ENCODE results near the gene HIGD2B.
A peak's percentile ranks its signal among the peaks of the same experiment; 100 is the strongest.
"Not testable (repeated sequence)": the region's sequence is repeated elsewhere in the genome, so short reads cannot be mapped to it uniquely, and the experiment has no call there.

HIGD2B gene, protein sequence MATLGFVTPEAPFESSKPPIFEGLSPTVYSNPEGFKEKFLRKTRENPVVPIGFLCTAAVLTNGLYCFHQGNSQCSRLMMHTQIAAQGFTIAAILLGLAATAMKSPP

DNA sequence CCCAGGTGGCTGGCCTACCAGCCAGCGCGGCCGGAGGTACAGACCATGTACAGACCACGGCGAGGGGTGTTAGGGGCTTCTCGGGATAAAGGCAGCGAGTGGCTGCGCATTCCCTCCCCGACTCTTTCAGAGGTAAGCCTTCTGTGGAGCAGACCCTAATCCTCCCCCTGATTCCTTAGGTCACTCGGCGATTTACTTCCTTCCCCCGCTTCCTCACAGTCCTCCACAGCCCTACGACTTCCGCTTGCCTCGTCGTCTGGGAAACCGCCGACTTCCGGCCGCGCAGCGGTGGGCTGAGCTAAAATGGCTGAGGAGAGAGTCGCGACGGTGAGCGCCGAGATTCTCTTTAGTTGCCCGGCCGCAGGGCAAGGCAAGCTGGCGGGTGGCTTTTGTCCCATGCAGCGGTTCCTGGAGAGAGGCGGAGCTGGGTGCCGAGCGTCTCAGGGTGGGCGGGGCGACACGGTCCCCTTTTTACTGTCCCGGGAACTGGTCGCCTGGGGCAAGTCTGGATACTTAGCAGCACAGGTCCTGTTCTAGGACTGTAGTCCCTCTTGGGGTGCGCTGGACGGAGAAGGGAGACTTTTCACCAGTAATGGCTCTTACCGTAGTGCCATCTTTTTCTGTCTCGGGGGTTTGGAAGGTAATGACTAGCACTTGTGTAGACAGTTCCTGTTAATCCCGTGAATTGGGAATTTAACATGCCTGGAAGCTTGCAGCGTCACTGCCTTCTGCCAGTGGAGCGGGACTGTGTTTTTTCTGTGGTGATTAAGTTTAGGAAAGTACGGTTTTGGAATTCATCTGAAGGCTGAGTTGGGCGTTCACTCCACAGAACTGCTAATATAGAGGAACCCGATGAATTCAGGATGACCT lies at the start of gene HIGD2B, which contains the start of gene BBS4:
HIGD2B (minus strand) TSS at position 258 of the 870 bp plus-strand sequence. CDS start 9,808 bp downstream, outside the sequence.
BBS4 (plus strand) TSS at position 283 of the 870 bp plus-strand sequence; CDS start at position 304, 21 bp downstream.
- DNase-seq, result no peak

DNA sequence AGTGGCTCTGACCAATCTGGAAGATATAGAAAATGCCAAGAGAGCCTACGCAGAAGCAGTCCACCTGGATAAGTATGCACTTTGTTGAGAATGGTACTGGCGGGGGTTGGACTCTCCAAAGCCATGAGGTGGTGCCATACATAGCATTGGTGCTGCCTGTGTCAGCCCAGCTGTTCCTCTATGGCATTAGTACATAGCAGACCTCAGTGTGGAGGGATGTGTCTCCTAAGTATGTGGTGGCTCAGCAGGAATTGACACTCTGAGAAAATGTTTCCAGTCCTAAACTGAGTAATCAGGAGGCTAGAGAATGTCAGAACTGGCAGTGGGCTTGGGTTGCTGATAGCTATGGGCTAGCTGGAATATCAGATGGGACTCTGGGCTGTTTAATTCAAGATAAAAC lies 49.1 kb upstream of the HIGD2B start:
- DNase-seq, result no peak

DNA sequence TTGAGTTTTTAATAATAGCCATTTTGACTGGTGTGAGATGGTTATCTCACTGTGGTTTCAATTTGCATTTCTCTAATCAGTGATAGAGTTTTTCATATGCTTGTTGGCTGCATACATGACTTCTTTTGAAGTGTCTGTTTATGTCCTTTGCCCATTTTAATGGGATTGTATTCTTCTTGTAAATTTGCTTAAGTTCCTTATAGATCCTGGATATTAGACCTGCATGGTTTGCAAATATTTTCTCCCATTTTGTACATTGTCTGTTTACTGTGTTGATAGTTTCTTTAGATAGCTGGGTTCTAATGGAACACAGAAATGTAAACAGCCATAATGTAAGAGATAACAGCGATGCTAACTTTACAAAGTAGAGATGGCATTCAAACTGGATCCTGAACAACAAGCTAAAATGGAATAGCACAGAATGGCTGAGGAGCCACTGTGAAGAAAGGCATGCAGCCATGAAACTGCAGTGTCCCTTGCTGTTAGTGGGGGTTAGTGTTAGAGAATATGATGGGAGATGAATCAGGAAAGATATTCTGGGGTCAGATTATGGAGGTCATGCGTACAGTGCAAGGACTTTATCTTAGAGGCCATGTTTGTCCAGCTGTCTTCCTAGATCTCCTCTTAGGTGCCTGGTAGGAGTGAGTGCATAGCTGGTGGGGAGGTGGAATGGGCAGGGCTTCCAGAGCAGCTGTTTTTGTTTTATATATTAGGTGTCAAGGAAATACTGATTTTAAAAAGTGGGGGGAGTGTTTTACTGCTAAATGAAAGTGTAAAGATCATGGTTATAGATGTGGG lies 48.2 kb upstream of the HIGD2B start:
- no peak for DNase-seq

DNA sequence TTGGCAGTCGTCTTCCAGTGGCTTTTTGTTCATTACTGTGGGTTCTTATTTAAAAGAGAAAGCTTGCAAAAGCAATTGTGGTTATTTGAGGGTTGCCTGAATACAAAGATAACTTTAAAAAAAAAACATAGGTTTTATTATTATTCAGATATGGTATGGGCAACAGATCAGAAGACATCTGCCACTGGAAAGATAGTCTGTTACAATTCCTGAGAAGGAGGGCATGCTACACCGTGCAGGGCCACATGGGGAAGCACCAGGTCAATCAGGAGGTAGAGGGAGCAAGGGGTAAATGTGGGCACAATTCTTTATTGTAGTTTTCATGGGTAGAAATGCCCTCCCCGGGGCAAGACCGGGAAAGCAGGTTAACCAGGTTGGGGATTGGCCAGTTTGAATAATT lies 46.5 kb upstream of the HIGD2B start:
- DNase-seq, result no peak

DNA sequence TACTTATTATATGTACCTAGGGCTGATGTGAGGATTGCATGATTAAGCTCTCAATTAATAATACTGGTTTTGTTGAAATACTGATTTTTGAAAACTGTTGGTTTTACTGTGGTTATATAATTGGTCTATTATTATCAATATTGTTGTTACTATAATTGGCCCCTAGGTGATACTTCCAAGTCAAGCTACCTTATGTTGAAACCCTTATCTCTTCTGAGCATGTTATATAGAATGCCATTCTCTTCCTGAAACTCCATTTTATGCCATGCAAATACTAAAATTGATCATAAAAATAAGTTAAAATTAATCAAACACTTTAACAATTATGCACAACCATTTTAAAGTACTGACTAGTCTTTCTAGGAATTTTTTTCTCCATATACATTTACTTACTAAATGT lies 46.1 kb upstream of the HIGD2B start:
- no peak for DNase-seq

DNA sequence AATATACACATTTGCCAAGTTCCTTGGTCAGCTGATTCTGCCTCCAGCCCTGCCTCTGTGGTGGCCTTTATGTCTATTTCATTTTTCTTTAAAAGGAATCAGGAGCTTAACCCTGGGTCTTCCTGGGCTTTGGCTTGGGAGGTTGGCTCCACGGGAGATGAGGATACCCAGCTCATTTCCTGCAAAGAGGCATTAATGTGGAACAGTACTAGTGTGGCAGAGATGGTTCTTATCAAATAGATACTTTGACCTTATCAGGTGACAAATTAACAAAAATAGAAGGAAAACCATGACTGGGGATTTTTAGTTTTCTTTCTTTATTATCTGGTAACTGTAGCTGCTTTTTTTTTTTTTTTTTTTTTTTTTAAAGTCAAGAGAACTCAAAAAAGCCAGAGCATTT lies 42.8 kb upstream of the HIGD2B start:
- no peak for DNase-seq

DNA sequence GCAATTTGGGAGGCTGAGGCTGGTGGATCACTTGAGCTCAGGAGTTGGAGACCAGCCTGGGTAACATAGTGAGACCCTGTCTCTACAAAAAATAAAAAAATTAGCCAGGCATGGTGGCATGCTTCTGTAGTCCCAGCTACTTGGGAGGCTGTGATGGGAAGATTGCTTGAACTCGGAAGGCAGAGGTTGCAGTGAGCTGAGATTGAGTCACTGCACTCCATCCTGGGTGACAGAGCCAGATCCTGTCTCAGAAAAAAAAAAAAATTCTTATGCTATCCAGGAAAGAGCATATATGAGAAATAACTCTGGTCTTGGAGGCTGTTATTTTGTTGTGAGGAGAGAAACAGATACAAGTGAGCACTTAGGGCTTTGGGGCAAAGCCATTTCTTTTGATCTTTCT lies 42.3 kb upstream of the HIGD2B start:
- not testable (repeated sequence) for DNase-seq

DNA sequence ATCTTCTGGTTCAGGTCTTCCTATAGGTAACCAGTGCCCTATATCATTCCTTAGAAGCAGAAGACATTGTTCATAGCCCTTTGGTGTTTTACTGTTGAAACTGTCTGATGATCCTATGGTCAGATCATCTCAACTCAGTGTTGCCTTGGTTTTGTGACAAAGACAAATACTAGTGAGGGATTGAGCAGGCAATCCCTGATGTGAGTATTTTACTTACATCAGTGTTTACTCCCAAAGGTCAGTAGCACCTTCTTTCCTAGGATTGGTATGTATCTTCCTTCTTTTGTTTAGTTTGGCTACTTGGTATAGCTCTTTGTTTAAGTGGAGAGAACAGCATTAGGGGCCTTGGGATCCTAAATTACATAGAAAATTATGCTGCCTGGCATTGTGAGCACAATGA lies 41.2 kb upstream of the HIGD2B start:
- no peak for DNase-seq

DNA sequence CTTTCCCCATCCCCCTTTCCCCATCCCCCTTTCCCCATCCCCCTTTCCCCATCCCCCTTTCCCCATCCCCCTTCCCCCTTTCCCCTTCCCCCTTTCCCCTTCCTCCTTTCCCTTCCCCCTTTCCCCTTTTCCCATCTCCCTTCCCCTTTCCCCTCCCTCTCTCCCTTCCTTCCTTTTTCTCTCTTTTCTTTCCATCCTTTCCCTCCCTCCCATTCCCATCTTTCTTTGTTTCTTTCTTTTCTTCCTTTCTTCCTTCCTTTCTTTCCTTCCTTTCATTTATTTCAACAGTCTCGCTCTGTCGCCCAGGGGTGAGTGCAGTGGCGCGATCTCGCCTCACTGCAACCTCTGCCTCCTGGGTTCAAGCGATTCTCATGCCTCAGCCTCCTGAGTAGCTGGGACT lies 39.9 kb upstream of the HIGD2B start:
- not testable (repeated sequence) for DNase-seq

DNA sequence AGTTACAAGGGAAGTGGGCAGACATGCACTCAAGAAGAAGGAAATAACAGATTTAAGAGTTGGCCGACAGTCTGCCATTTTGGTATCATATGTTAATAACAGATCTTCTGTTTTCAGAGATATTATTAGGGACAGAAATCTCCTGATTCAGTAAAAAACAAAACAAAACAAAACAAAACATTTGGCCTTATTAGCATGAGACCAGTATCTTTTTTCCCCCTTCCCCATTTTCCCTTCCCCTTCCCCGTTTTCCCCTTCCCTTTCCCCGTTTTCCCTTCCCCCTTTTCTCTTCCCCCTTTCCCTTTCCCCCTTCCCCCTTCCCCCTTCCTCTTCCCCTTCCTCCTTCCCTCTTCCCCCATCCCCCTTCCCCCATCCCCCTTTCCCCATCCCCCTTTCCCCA lies 39.5 kb upstream of the HIGD2B start:
- DNase-seq, result no peak

DNA sequence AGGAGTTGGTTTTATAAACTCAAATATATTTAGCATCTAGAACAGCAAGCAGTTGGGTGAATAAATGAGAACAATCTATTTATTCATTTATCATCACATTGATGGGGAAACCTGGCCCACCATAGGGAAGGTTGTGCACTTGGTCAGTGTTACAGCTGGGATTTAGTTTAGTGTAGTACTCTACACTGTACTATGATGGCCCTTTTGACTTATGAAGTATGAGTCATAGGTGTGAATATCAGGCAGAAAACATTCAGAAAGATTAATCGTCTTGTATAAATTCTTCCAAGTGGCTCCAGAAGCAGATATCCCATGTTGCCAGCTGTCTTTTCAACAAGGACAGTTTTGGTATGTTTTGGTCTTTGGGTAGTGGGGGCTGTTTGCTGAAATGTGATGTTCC lies 38.0 kb upstream of the HIGD2B start:
- DNase-seq, result no peak

DNA sequence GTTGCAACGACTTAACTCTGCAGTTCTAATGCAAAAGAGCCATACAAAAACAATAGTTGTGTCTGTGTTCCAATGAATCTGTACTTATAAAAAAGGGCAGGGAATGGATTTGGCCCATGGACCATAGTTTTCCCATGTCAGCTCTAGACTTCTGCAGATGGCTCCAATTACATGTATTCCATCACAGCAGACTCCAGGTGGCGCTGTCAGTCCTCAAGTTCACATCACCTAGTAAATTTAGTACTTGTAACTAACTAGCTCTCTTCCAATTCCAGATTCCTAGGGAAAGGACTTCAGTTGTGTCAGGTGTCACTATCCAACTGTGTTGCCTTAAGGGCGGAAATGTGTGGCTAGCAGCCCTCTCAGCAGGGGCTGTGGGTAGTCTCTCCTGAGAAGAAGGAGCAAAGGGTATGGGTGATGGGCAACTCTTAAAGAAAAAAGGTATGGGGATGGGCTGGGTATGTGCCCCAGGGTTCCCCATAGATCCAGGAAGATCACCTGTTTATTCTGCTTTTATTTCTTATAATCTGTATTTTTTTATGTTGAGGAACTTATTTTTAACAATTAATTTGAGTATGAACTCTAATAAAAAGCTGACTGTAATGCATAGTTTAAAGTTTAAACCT lies 36.2 kb upstream of the HIGD2B start:
- DNase-seq, result peak in 1 of 2 experiments; percentile 8

DNA sequence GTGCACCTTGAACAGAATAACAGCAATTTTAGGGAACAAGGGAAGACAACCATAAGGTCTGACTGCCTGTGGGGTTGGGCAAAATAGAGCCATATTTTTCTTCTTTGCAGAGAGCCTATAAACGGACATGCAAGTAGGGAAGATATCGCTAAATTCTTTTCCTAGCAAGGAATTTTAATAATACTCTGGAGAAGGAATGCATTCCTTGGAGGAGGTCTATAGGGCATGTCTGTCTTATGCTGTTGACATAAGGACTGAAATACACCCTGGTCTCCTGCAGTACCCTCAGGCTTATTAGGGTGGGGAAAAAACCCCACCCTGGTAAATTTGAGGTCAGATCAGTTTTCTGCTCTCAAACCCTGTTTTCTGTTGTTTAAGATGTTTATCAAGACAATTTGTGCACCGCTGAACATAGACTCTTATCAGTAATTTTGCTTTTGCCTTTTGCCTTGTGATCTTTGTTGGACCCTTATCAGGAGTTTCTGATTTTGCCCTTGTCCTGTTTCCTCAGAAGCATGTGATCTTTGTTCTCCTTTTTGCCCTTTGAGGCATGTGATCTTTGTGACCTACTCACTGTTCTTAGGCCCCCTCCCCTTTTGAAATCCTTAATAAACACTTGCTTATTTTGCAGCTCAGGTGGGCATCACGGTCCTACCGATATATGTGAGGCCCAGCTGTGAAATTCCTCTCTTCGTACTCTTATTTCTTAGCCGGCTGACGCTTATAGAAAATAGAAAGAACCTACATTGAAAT lies 22.7 kb upstream of the HIGD2B start:
- DNase-seq, result not testable (repeated sequence)

DNA sequence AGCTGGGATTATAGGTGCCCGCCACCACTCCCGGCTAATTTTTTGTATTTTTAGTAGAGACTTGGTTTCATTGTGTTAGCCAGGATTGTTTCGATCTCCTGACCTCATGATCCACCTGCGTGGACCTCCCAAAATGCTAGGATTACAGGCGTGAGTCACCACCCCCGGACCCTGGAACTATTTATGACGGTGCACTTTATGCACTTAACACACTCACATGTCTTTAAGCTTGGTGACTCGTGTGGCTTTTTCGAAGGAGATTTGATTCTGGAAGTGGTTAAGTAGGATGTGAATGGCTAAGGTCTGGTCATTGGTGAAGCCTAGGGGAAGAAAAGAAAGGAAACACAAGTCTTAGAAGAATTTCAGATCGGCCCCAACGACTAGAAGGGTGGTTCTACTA lies 20.3 kb upstream of the HIGD2B start:
- no peak for DNase-seq

DNA sequence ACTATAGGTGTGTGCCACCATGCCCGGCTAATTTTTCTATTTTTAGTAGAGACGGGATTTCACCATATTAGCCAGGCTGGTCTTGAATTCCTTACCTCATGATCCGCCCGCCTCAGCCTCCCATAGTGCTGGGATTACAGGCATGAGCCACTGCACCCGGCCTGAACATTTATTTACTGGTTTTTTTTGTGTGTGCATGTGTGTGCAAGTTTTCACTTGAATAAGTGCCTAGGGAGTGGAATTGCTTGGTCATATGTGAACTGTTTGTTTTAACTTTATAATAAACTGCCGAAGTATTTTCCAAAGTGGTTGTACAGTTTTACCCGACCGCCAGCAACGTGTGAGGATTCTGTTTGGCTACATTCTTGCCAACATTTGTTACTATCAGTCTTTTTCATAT lies 14.1 kb upstream of the HIGD2B start:
- DNase-seq, result no peak

DNA sequence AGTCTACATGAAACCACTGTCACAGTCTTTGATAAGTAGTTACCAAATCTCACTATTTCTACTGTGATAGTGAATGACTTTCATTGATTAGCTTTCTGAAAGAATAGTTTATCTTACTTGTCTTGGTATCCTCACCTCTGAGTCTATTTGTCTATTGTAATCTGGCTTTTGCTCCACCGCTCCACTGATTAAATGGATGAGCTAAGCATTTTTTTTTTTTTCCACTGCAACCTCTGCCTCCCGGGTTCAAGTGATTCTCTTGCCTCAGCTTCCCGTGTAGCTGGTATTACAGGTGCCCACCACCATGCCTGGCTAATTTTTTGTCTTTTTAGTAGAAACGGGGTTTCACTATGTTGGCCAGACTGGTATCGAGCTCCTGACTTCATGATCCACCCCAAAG lies 13.0 kb upstream of the HIGD2B start:
- DNase-seq, result no peak

DNA sequence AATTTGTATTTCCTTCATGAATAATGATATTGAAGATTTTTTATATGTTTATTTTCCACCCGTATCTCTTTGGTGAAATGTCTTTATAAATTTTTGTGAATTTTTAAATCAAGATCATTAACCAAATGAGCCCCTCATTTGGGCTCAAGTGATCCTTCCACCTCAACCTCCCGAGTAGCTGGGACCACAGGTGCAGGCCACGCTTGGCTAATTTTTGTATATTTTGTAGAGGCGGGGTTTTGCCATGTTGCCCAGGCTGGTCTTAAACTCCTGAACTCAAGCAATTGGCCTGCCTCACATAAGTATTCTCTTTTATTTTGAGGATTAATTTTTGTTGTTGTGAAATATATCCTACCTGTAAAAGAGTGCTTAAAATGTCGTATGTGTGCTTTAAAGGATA lies 5.0 kb upstream of the HIGD2B start:
- no peak for DNase-seq

DNA sequence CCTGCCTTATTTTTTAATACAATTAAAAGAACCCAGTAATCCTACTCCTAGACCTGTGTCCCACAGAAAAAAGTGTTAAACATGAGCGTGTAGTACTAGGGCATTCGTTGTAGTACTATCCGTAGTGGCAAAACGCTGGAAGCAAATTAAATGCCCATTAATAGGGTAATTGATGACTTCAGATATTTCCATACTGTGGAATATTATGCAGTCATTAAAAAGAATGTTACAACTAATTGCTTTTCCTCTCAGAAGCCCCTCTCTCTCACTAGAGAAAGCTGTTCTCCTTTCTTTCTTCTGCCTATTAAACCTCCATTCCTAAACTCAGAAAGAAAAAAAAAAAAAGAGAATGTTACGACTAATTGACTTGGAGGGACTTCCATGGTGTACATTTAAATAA lies 2.7 kb upstream of the HIGD2B start:
- DNase-seq, result no peak

DNA sequence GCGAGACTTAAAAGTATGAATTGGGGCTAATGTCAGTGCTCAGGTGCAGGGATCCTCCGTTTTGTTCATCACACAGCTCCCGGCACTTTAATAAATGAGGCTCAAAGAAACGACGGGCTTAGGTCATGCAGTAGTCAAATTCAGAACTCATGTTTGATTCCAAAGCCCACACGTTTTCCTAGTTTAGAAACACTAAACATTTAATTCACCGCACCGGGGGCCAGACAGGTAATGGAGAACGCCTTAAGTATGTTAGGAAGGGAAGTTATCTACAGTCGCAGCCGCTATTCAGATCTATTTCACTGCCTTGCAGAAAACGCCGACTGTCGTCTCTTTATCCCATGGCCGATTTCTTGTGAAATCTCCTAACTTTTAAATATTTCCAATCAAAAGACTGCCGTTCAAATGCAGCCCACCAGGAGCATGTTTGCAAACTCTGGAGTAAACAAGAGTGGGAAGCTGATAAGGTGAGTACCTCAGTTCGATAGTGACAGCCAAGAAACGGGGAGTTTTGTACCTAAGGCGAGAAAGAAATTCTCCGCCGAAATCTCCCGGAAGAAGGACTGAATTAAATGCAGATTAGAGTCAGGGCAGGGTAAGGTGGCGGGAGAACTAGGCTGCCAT lies 569 bp downstream of the HIGD2B start:
- DNase-seq, result no peak

DNA sequence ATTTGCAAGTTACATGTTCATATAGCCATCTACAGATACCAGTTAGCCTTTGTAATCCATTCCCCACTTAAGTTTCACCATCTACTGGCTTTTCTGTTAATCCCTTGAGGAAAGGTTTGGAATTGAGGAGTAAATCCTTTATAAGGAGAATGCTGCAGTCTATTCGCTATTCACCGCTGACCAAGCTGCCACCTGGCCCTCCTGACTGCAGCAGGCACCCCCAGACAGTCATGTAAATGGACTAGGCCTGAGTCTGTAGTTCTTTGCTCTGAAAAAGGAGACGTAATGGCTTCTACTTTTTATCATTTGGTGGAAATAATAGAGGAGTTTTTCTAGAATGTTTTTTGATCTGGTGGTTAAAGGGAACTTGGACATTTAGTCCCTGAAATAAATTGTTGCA lies 3.2 kb downstream of the HIGD2B start:
- no peak for DNase-seq

DNA sequence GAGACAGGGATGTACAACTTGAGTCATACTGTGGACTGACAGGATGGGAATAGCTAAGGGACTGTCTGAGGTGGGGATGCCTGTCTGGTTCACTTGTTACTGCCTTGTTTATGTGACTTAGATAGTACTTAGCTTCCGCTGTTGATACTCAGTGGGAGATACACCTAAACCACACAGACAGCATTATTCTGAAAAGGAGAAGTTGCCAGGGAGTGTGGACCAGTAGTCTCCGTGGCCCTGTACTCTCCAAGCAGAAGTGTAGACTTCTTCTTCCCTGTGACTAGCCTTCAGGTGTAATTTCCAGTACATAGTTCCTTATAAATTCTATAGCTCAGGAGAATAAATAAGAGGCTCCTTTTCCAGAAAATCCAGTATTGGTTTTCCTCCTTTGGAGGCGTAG lies 5.1 kb downstream of the HIGD2B start:
- no peak for DNase-seq

DNA sequence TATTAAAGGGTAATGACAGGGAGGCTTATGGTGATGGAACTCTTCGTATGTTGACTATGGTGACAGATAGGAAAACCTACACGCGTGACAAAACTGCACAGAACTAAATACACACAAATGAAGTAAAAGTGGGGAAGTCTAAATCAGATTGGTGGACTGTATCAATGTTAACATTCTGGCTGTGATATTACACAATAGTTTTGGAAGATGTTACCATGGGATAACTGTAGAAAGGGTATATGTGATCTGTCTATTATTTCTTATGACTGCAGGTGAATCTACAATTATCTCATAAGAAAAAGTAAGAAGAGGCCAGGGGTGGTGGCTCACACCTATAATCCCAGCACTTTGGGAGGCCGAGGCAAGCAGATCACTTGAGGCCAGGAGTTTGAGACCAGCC lies 9.1 kb downstream of the HIGD2B start:
- DNase-seq, result no peak
